ENCODE data around the gene DMPK.

The DMPK gene

GRCh38 chr19:45782162-45782691 is at the start of gene DMPK:
Gene DMPK, minus strand, starts transcription at chr19:45782490. Its CDS starts 138 bp downstream, at chr19:45782352.
- Histone ChIP-seq H3K9me3 (ENCODE audit: low read depth, low read length) (no peaks in the 10 kb centered on the region), H3K4me3 (no peak within 1 kb of the TSS), H3K36me3 (ENCODE audit: insufficient read depth, low read length) (peaks cover 9% of the 10 kb centered on the region; the same call in 1 of the 2 replicates), H3K9ac (ENCODE audit: insufficient read length) (no peak within 1 kb of the TSS), H3K27ac (no peak within 1 kb of the TSS)
- TF ChIP-seq POLR2AphosphoS5 (IDR thresholded peaks at IDR 0.05; ENCODE audit: borderline replicate concordance, low read depth, low read length) = no peak
- no peak for DNase-seq (ENCODE audit: low read depth, low spot score)

GRCh38 chr19:45828945-45829344 is 46.7 kb upstream of the DMPK start:
- H3K4me3 ChIP-seq = no peak overlapping the region
- TF ChIP-seq EZH2 (IDR thresholded peaks at IDR 0.05) (no peak), POLR2AphosphoS5 (IDR thresholded peaks at IDR 0.05; ENCODE audit: borderline replicate concordance, low read depth, low read length) (no peak), FOXP2 (optimal IDR thresholded peaks at IDR 0.05; ENCODE audit: control extremely low read depth, extremely low read length, insufficient read depth) (no peak)
- H3K36me3 ChIP-seq (ENCODE audit: insufficient read depth, low read length) = peaks cover 72% of the 10 kb centered on the region; the same call in 1 of the 2 replicates
- H3K9ac ChIP-seq (ENCODE audit: insufficient read length) = no peak overlapping the region
- H3K9me3 ChIP-seq (ENCODE audit: low read depth, low read length) = no peaks in the 10 kb centered on the region
- H3K27ac ChIP-seq = no peak overlapping the region
- no peak for DNase-seq (ENCODE audit: low read depth, low spot score)

- no peak overlapping the region for H3K27ac ChIP-seq
- TF ChIP-seq FOXP2 (optimal IDR thresholded peaks at IDR 0.05; ENCODE audit: control extremely low read depth, extremely low read length, insufficient read depth) = no peak
- no peak for TF ChIP-seq EZH2 (IDR thresholded peaks at IDR 0.05)
- no peak for TF ChIP-seq POLR2AphosphoS5 (IDR thresholded peaks at IDR 0.05; ENCODE audit: borderline replicate concordance, low read depth, low read length)
- H3K4me3 ChIP-seq = no peak overlapping the region
- H3K9me3 ChIP-seq (ENCODE audit: low read depth, low read length) = no peaks in the 10 kb centered on the region
- no peak for DNase-seq (ENCODE audit: low read depth, low spot score)
- no peak overlapping the region for H3K9ac ChIP-seq (ENCODE audit: insufficient read length)
- peaks cover 72% of the 10 kb centered on the region; the same call in 1 of the 2 replicates for H3K36me3 ChIP-seq (ENCODE audit: insufficient read depth, low read length)
These were observed 46.2 kb upstream of the DMPK start for GRCh38 chr19:45828523-45828922.

GRCh38 chr19:45827459-45828093 is 45.3 kb upstream of the DMPK start:
- Histone ChIP-seq H3K9me3 (ENCODE audit: low read depth, low read length) (no peaks in the 10 kb centered on the region), H3K4me3 (no peak overlapping the region), H3K36me3 (ENCODE audit: insufficient read depth, low read length) (peaks cover 72% of the 10 kb centered on the region; the same call in 1 of the 2 replicates), H3K27ac (no peak overlapping the region), H3K9ac (ENCODE audit: insufficient read length) (no peak overlapping the region)
- no peak for DNase-seq (ENCODE audit: low read depth, low spot score)
- TF ChIP-seq FOXP2 (optimal IDR thresholded peaks at IDR 0.05; ENCODE audit: control extremely low read depth, extremely low read length, insufficient read depth) (no peak), POLR2AphosphoS5 (IDR thresholded peaks at IDR 0.05; ENCODE audit: borderline replicate concordance, low read depth, low read length) (no peak), EZH2 (IDR thresholded peaks at IDR 0.05) (no peak)

GRCh38 chr19:45826934-45827333 is 44.6 kb upstream of the DMPK start:
- Histone ChIP-seq H3K4me3 (no peak overlapping the region), H3K9me3 (ENCODE audit: low read depth, low read length) (no peaks in the 10 kb centered on the region), H3K36me3 (ENCODE audit: insufficient read depth, low read length) (peaks cover 66% of the 10 kb centered on the region; the same call in 1 of the 2 replicates), H3K9ac (ENCODE audit: insufficient read length) (no peak overlapping the region), H3K27ac (no peak overlapping the region)
- no peak for DNase-seq (ENCODE audit: low read depth, low spot score)
- TF ChIP-seq EZH2 (IDR thresholded peaks at IDR 0.05) = no peak
- TF ChIP-seq FOXP2 (optimal IDR thresholded peaks at IDR 0.05; ENCODE audit: control extremely low read depth, extremely low read length, insufficient read depth) = no peak
- no peak for TF ChIP-seq POLR2AphosphoS5 (IDR thresholded peaks at IDR 0.05; ENCODE audit: borderline replicate concordance, low read depth, low read length)

- Histone ChIP-seq H3K4me3 (no peak overlapping the region), H3K9me3 (ENCODE audit: low read depth, low read length) (no peaks in the 10 kb centered on the region), H3K36me3 (ENCODE audit: insufficient read depth, low read length) (peaks cover 58% of the 10 kb centered on the region; the same call in 1 of the 2 replicates), H3K27ac (no peak overlapping the region), H3K9ac (ENCODE audit: insufficient read length) (no peak overlapping the region)
- DNase-seq (ENCODE audit: low read depth, low spot score) = no peak
- TF ChIP-seq FOXP2 (optimal IDR thresholded peaks at IDR 0.05; ENCODE audit: control extremely low read depth, extremely low read length, insufficient read depth) (no peak), EZH2 (IDR thresholded peaks at IDR 0.05) (no peak), POLR2AphosphoS5 (IDR thresholded peaks at IDR 0.05; ENCODE audit: borderline replicate concordance, low read depth, low read length) (no peak)
These were observed 43.9 kb upstream of the DMPK start for GRCh38 chr19:45825917-45826893.

GRCh38 chr19:45825263-45825605 is 42.9 kb upstream of the DMPK start:
- Histone ChIP-seq H3K36me3 (ENCODE audit: insufficient read depth, low read length) (peaks cover 53% of the 10 kb centered on the region; the same call in 1 of the 2 replicates), H3K9me3 (ENCODE audit: low read depth, low read length) (no peaks in the 10 kb centered on the region), H3K27ac (no peak overlapping the region), H3K9ac (ENCODE audit: insufficient read length) (no peak overlapping the region), H3K4me3 (no peak overlapping the region)
- no peak for DNase-seq (ENCODE audit: low read depth, low spot score)
- TF ChIP-seq POLR2AphosphoS5 (IDR thresholded peaks at IDR 0.05; ENCODE audit: borderline replicate concordance, low read depth, low read length) (no peak), EZH2 (IDR thresholded peaks at IDR 0.05) (no peak), FOXP2 (optimal IDR thresholded peaks at IDR 0.05; ENCODE audit: control extremely low read depth, extremely low read length, insufficient read depth) (no peak)

Measured in SK-N-MC (cell line).